H1 (cell line): ENCODE measurements around the gene FOXE1. TPM values are rescaled to one million over a fixed set of nuclear protein-coding genes. Genes with fewer than 3 reads are reported as not detected.

Source experiments
- BRCA1 ChIP-seq: IDR thresholded peaks from 2 replicates; pipeline ENCODE4 v1.6.1; 2012; ENCODE audit warnings: low read depth, low read length, improper control_type of control experiment
- CBX5 ChIP-seq: fragments of 300-800, 300-1000 bp; sonication (generic); IDR thresholded peaks from 2 replicates; pipeline ENCODE4 v1.7.1; 2016; ENCODE audit warnings: antibody characterized with exemption, low read length, low read depth
- CEBPB ChIP-seq: IDR thresholded peaks from 2 replicates; pipeline ENCODE4 v1.6.1; 2012; ENCODE audit warnings: low read depth, low read length
- EGR1 ChIP-seq: IDR thresholded peaks from 2 replicates; pipeline ENCODE4 v1.6.1; 2011; ENCODE audit warnings: low read depth, low read length, borderline replicate concordance
- EZH2 ChIP-seq: fragments of 200-600 bp; sonication (generic); IDR thresholded peaks from 2 replicates; pipeline ENCODE4 v1.7.1; 2012; ENCODE audit warnings: low read depth, mild to moderate bottlenecking, moderate library complexity, low read length, inconsistent platforms; ENCODE audit not compliant: severe bottlenecking
- FOSL1 ChIP-seq: IDR thresholded peaks from 2 replicates; pipeline ENCODE4 v1.6.1; 2011; ENCODE audit warnings: mild to moderate bottlenecking, low read depth, low read length, moderate library complexity; ENCODE audit not compliant: insufficient read depth
- HDAC2 ChIP-seq, 2 experiments: fragments of 300-600 bp in 1 of 2; sonication (generic) in 1 of 2; IDR thresholded peaks; 2 replicates each; pipeline ENCODE4 v1.6.1; 2011 to 2012; ENCODE audit warnings: low read depth in 2 of 2, low read length in 2 of 2, mild to moderate bottlenecking in 2 of 2, moderate library complexity in 2 of 2, borderline replicate concordance in 1 of 2, inconsistent platforms in 1 of 2
- HDAC6 ChIP-seq: IDR thresholded peaks from one replicate; pipeline ENCODE4 v1.7.1; 2012; ENCODE audit warnings: low read depth, mild to moderate bottlenecking, inconsistent platforms, low read length, moderate library complexity
- MAFK ChIP-seq: IDR thresholded peaks from 2 replicates; pipeline ENCODE4 v1.6.1; 2012; ENCODE audit warnings: low read depth, mild to moderate bottlenecking, improper control_type of control experiment, low read length
- NANOG ChIP-seq: IDR thresholded peaks from 2 replicates; pipeline ENCODE4 v1.6.1; 2011; ENCODE audit warnings: low read length, low read depth, mild to moderate bottlenecking, inconsistent platforms; ENCODE audit not compliant: insufficient read depth, poor library complexity, severe bottlenecking
- RAD21 ChIP-seq, 2 experiments: IDR thresholded peaks in 1 of 2; conservative IDR thresholded peaks in 1 of 2; 2 replicates each; pipeline ENCODE4 v1.6.1; 2011; ENCODE audit warnings: low read depth in 2 of 2, low read length in 2 of 2, improper control_type of control experiment in 1 of 2, inconsistent platforms in 1 of 2, mild to moderate bottlenecking in 1 of 2, moderate library complexity in 1 of 2
- RFX5 ChIP-seq: IDR thresholded peaks from 2 replicates; pipeline ENCODE4 v1.6.1; 2011; ENCODE audit warnings: low read depth, low read length, improper control_type of control experiment, borderline replicate concordance
- RNF2 ChIP-seq: fragments of 200-900, 300-1000 bp; sonication (generic); IDR thresholded peaks from 2 replicates; pipeline ENCODE4 v1.7.1; 2016; ENCODE audit warnings: borderline replicate concordance, low read depth, mild to moderate bottlenecking, antibody characterized with exemption, low read length; ENCODE audit not compliant: poor library complexity, severe bottlenecking; ENCODE audit errors: missing control alignments
- SP4 ChIP-seq: IDR thresholded peaks from 2 replicates; pipeline ENCODE4 v1.6.1; 2012; ENCODE audit warnings: low read length, inconsistent platforms
- TCF12 ChIP-seq: IDR thresholded peaks from 2 replicates; pipeline ENCODE4 v1.6.1; 2011; ENCODE audit warnings: low read depth, mild to moderate bottlenecking, low read length
- YY1 ChIP-seq: IDR thresholded peaks from 2 replicates; pipeline ENCODE4 v1.6.1; 2011; ENCODE audit warnings: low read depth, mild to moderate bottlenecking, low read length
- polyA plus RNA-seq, 7 experiments: library from polyadenylated mRNA; depleted of rRNA in 3 of 7; stranded (reverse) in 5 of 7; unstranded in 2 of 7; fragments of >200 nt in 5 of 7; fragments of 200-250 nt in 2 of 7; gene quantifications; 1 replicate in 5 of 7; 2 replicates in 1 of 7; 4 replicates in 1 of 7; pipeline versions ENCODE4 v1.2.1 to v1.2.3, GENCODE V29; 2011 to 2013; ENCODE audit warnings: missing spikeins in 2 of 7, mixed read lengths in 2 of 7
- total RNA-seq: library from RNA; stranded (reverse); fragmentation: NEBNext Ultra II Directional; extraction: Animal tissue kit (Norgen Biotek cat#: 25700); gene quantifications from 2 replicates; pipeline ENCODE4 v1.2.1, GENCODE V29; 2021
- TF ChIP-seq, protein P1 (sequence below), 3 experiments: IDR thresholded peaks; 1 replicate in 2 of 3; 2 replicates in 1 of 3; pipeline versions ENCODE4 v1.5.1 to v1.6.1; 2011; ENCODE audit warnings: low read length in 3 of 3, mild to moderate bottlenecking in 3 of 3, inconsistent platforms in 2 of 3, low read depth in 1 of 3, moderate library complexity in 1 of 3; ENCODE audit not compliant: insufficient read depth in 1 of 3; ENCODE audit errors: control extremely low read depth in 1 of 3

The FOXE1 gene
- total and polyA plus RNA-seq, 2 of the 8 experiments (the other 6 are each of a cell fraction or from before 2014, with no cell fraction given), result 0.03 TPM; not detected in 1

DNA sequence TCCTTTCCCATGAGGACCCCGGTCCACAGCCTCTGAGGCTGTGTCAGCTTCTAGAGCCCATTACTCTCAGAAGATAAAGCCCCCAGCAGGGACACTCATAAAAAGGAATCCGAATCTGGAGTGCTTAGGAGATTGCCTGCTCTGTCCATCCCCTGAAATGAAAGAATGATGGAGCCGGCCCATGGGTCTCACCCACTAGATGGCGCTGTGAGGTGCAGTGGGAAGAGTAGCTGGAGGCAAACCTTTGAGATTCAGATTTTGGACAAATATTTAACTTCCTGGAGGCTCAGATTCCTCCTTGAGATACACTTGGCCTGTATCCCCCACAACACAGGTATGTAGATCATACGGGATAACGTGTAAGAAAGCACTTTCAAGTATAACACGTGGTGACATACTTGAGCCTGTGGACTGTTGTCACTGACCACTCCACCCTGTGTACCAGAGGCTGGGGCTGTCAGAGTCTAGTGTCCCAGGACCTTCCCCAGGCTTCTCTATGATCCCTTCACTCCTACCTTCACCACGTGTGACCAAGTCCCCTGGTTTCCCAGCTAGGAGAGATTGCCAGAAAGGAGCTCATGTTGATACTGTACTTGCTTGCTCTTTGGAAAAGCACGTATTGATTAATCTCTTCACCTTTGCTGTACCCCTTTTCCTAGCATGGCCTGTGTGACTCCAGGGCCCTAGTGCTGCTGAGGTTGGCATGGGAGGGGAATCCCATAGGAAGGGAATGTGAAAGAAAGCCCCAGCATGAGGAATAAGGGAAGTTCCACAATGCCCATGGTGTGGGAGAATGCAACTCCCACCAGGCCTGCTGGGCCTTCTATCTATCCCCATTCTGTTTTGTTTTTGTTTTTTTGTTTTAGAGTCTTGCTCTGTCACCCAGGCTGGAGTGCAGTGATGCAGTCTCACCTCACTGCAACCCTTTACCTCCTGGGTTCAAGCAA is 37.2 kb downstream of the FOXE1 start (continued):
- TF ChIP-seq HDAC6 (no peak), BRCA1 (no peak), TCF12 (no peak), MAFK (no peak), SP4 (no peak), CBX5 (no peak), NANOG (no peak), EGR1 (no peak), EZH2 (no peak), RFX5 (no peak), RAD21 (IDR thresholded peaks at IDR 0.05 in 1 of 2, conservative IDR thresholded peaks at IDR 0.05 in 1 of 2; ENCODE audit: low read depth in 2 of 2, low read length in 2 of 2) (peak; percentile 42 to 55), FOSL1 (no peak), YY1 (0 out of 2 replicates have a peak, but pooled peaks have one; percentile 22), HDAC2 (IDR thresholded peaks at IDR 0.05; ENCODE audit: borderline replicate concordance in 1 of 2, low read depth in 2 of 2, low read length in 2 of 2) (no peak), CEBPB (no peak), RNF2 (no peak)
- TF ChIP-seq, protein P1, sequence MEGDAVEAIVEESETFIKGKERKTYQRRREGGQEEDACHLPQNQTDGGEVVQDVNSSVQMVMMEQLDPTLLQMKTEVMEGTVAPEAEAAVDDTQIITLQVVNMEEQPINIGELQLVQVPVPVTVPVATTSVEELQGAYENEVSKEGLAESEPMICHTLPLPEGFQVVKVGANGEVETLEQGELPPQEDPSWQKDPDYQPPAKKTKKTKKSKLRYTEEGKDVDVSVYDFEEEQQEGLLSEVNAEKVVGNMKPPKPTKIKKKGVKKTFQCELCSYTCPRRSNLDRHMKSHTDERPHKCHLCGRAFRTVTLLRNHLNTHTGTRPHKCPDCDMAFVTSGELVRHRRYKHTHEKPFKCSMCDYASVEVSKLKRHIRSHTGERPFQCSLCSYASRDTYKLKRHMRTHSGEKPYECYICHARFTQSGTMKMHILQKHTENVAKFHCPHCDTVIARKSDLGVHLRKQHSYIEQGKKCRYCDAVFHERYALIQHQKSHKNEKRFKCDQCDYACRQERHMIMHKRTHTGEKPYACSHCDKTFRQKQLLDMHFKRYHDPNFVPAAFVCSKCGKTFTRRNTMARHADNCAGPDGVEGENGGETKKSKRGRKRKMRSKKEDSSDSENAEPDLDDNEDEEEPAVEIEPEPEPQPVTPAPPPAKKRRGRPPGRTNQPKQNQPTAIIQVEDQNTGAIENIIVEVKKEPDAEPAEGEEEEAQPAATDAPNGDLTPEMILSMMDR (IDR thresholded peaks at IDR 0.05; ENCODE audit: control extremely low read depth in 1 of 3, insufficient read depth in 1 of 3, low read depth in 1 of 3, low read length in 3 of 3), result peak; percentile 69 to 84 (median 80)
